ENCODE data around the gene FAM47E.

DNA sequence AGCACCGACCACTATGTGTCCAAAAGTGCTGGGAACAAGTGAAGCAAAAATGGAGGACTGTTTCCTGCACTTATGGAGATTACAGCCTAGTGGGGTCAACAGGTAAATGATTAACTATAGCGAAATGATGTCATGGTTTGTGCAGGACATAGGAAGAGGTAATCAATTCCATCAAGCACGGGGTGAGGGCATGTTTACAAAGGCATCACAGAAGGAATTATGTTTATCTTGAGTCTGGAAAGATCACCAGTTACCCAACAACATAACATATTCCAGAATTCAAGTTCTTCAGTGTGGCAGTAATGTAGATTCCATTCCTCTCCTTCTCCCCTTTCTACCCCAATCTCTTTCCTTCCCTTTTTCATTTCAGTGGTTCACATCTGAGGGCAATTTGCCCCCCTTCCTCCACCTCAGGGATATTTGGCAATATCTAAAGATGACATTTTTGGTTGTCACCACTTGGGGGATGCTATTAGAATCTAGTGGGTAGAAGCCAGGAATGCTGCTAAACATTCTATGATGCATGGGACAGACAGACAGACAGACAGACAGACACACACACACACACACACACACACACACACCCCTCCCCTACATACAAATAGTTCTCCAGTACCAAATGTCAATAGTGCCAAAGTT, 24.1 kb downstream of the FAM47E start:
- TF ChIP-seq, protein P1, sequence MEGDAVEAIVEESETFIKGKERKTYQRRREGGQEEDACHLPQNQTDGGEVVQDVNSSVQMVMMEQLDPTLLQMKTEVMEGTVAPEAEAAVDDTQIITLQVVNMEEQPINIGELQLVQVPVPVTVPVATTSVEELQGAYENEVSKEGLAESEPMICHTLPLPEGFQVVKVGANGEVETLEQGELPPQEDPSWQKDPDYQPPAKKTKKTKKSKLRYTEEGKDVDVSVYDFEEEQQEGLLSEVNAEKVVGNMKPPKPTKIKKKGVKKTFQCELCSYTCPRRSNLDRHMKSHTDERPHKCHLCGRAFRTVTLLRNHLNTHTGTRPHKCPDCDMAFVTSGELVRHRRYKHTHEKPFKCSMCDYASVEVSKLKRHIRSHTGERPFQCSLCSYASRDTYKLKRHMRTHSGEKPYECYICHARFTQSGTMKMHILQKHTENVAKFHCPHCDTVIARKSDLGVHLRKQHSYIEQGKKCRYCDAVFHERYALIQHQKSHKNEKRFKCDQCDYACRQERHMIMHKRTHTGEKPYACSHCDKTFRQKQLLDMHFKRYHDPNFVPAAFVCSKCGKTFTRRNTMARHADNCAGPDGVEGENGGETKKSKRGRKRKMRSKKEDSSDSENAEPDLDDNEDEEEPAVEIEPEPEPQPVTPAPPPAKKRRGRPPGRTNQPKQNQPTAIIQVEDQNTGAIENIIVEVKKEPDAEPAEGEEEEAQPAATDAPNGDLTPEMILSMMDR (IDR thresholded peaks at IDR 0.05), result no peak
- no peak for TF ChIP-seq POLR2AphosphoS5 (IDR thresholded peaks at IDR 0.05; ENCODE audit: insufficient read depth in 1 of 2, low read depth in 1 of 2)
